Right lobe of liver (tissue), 6 donors: ENCODE measurements around the gene DSC1. TPM values are rescaled to one million over a fixed set of nuclear protein-coding genes. Genes with fewer than 3 reads are reported as not detected.
"Not testable (repeated sequence)": the region's sequence is repeated elsewhere in the genome, so short reads cannot be mapped to it uniquely, and the experiment has no call there.

Experiments
- ATAC-seq, 4 donors: fragments of 200-7000 bp; cut with Tn5 transposase; one replicate each; pipeline ENCODE4 v1.9.1; 2020; ENCODE audit warnings: mild to moderate bottlenecking in 4 of 4, moderate library complexity in 4 of 4
- DNase-seq, 3 donors: peaks; one replicate each; pipeline ENCODE4 v3.0.0-alpha.2; 2020
- H3K27ac ChIP-seq, 3 donors: fragments of 200-600 bp; one replicate each; pipeline ENCODE4 v1.8.0; 2022
- H3K27me3 ChIP-seq, 2 donors: fragments of 200-600 bp; one replicate each; pipeline ENCODE4 v1.8.0; 2022
- H3K36me3 ChIP-seq, 4 donors: fragments of 200-600 bp; sonication (generic) in 1 of 4; one replicate each; pipeline versions ENCODE4 v1.5.1 to v1.8.0; 2017 to 2022; ENCODE audit warnings: control low read depth in 1 of 4
- H3K4me1 ChIP-seq, 4 donors: fragments of 200-600 bp; sonication (generic) in 1 of 4; one replicate each; pipeline versions ENCODE4 v1.5.1 to v1.8.0; 2017 to 2022; ENCODE audit warnings: control low read depth in 1 of 4
- H3K4me3 ChIP-seq, 3 donors: fragments of 200-600 bp; one replicate each; pipeline ENCODE4 v1.8.0; 2022
- H3K9me3 ChIP-seq, 4 donors: fragments of 200-600 bp; sonication (generic) in 1 of 4; one replicate each; pipeline versions ENCODE4 v1.5.1 to v1.8.0; 2017 to 2022; ENCODE audit warnings: control low read depth in 1 of 4
- POLR2A ChIP-seq: fragments of 450-650 bp; IDR thresholded peaks from one replicate; pipeline ENCODE4 v1.6.1; 2017; ENCODE audit warnings: antibody characterized with exemption, mild to moderate bottlenecking
- WGBS: methylation state at CpG from one replicate; pipeline ENCODE4 v1.1.6; 2018; ENCODE audit warnings: low coverage, low lambda C conversion rate; ENCODE audit not compliant: insufficient coverage; ENCODE audit errors: missing lambda C conversion rate; 5-methylcytosine and 5-hydroxymethylcytosine counted together
- intact Hi-C, 2 donors: fragments of 100-400 bp; cut with DNase I; formaldehyde crosslinking; loops; one replicate each; pipeline versions ENCODE4 v1.11.2 to v1.14.1; 2022
- total RNA-seq, 6 experiments: library from RNA; depleted of rRNA in 2 of 6; stranded (reverse); fragments of >200 nt in 2 of 6; fragmentation: NEBNext Ultra II Directional in 3 of 6; extraction: Animal tissue kit (Norgen Biotek cat#: 25700) in 3 of 6; gene quantifications; one replicate each; pipeline versions ENCODE4 v1.1.0 to v1.2.4, GENCODE V29; 2016 to 2023
- TF ChIP-seq, protein P1 (sequence below), 4 donors: fragments of 200-600 bp in 3 of 4; fragments of 450-650 bp in 1 of 4; IDR thresholded peaks; one replicate each; pipeline versions ENCODE4 v1.5.1 to v1.8.0; 2016 to 2022; ENCODE audit warnings: antibody characterized with exemption in 4 of 4, mild to moderate bottlenecking in 2 of 4
- donor health status: DM: no; HTN: yes; CAD: no.
- donor health status: DM: no; HTN: no; CAD: no.
- donor health status: DM: no; HTN: no; CAD: no.
- donor health status: DM: no; HTN: yes; CAD: no.
- donor health status: DM: no; HTN: yes; CAD: no.

The DSC1 gene
- total RNA-seq, 6 experiments from 2014 or later = not detected

DNA sequence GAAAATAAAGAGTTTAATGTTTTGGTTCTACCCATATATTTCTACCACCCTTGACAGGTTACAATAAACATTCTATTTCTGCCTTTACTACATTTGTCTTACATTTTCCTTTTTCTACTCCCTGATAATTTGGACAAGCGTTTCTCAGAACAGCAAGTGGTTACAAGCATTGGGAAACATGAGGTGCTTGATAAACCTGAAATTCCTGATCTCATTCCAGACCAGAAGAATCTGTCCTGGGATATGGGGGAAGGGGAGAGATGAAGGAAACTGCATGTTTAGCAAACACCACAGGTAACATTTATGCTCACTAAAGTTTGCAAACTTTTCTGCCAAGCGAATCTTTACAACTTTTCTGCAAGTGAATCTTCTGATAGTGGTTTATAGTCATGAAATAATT, 28.3 kb upstream of the DSC1 start:
- Histone ChIP-seq H3K4me3 (no peak overlapping the region), H3K9me3 (no peaks in the 10 kb centered on the region), H3K27me3 (no peaks in the 10 kb centered on the region), H3K27ac (no peak overlapping the region), H3K4me1 (no peaks in the 10 kb centered on the region), H3K36me3 (no peaks in the 10 kb centered on the region)
- intact Hi-C loops = no loop called here
- 74% methylated on average over 2 of the region's 2 CpGs for WGBS
- no peak for TF ChIP-seq POLR2A
- TF ChIP-seq, protein P1, sequence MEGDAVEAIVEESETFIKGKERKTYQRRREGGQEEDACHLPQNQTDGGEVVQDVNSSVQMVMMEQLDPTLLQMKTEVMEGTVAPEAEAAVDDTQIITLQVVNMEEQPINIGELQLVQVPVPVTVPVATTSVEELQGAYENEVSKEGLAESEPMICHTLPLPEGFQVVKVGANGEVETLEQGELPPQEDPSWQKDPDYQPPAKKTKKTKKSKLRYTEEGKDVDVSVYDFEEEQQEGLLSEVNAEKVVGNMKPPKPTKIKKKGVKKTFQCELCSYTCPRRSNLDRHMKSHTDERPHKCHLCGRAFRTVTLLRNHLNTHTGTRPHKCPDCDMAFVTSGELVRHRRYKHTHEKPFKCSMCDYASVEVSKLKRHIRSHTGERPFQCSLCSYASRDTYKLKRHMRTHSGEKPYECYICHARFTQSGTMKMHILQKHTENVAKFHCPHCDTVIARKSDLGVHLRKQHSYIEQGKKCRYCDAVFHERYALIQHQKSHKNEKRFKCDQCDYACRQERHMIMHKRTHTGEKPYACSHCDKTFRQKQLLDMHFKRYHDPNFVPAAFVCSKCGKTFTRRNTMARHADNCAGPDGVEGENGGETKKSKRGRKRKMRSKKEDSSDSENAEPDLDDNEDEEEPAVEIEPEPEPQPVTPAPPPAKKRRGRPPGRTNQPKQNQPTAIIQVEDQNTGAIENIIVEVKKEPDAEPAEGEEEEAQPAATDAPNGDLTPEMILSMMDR (IDR thresholded peaks at IDR 0.05) = no peak
- DNase-seq (no peak), ATAC-seq (no peak)

GRCh38 chr18:31189757-31190156, 27.1 kb upstream of the DSC1 start:
- H3K4me3 ChIP-seq = no peak overlapping the region
- H3K4me1 ChIP-seq = no peaks in the 10 kb centered on the region
- intact Hi-C loops = no loop called here
- H3K9me3 ChIP-seq = no peaks in the 10 kb centered on the region
- no peak for DNase-seq
- no peak overlapping the region for H3K27ac ChIP-seq
- no peaks in the 10 kb centered on the region for H3K27me3 ChIP-seq
- 54% methylated on average over 2 of the region's 2 CpGs for WGBS
- TF ChIP-seq, protein P1 (IDR thresholded peaks at IDR 0.05) = no peak
- no peak for TF ChIP-seq POLR2A
- ATAC-seq = no peak
- H3K36me3 ChIP-seq = no peaks in the 10 kb centered on the region

DNA sequence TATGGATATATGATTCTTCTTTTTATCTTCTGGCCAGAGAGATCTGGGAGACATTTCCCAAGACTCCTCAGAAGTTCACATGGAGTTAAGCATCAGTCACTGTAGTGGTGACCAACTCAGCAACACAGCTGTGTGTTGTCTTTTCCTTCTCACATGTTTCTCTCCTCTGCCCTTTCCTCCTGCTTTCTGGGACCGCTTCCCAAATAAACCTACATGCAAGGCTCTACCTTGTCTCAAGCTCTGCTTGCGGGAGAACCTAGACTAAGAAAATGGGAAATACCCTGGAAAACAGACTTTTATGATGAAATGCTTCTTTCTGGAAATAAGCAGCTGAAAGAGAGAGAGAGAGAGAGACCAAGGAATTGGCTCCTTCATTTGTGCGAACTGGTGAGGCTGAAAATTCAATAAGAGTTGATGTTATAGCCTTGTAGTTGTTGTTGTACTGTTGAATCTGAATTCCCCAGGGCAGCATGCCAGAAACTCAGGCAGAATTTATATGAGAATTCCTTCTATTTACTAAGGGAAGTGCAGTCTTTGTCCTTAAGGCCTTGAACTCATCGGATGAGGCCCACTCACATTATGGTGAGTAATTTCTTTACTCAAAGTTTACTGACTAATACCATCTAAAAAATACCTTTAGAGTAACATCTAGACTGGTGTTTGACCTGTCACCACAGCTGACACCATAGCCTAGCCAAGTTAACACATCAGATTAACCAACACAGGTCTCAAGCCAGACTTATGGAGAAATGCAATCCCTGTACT, 22.7 kb upstream of the DSC1 start:
- 65% methylated on average over 3 of the region's 4 CpGs for WGBS
- no peaks in the 10 kb centered on the region for H3K36me3 ChIP-seq
- no peaks in the 10 kb centered on the region for H3K4me1 ChIP-seq
- DNase-seq (no peak), ATAC-seq (peak in 1 of 4 donors; percentile 20)
- no peak for TF ChIP-seq POLR2A
- TF ChIP-seq, protein P1 (IDR thresholded peaks at IDR 0.05) = no peak
- no peak overlapping the region for H3K4me3 ChIP-seq
- no peak overlapping the region for H3K27ac ChIP-seq
- intact Hi-C loops = no loop called here
- H3K9me3 ChIP-seq = no peaks in the 10 kb centered on the region
- no peaks in the 10 kb centered on the region for H3K27me3 ChIP-seq

DNA sequence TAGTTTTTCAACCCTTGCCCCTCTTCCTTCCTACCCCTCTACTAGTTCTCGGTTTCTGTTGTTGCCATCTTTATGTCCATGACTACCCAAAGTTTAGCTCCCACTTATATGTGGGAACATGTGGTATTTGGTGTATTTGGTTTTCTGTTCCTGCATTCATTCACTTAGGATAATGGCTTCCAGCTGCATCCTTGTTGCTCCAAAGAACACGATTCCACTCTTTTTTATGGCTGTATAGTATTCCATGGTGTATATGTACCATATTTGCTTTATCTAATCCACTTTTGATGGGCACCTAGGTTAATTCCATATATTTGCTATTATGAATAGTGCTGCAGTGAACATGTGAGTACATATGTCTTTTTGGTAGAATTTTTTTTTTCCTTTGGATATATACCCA, 20.6 kb upstream of the DSC1 start:
- no peaks in the 10 kb centered on the region for H3K27me3 ChIP-seq
- no peak overlapping the region for H3K27ac ChIP-seq
- no peaks in the 10 kb centered on the region for H3K9me3 ChIP-seq
- TF ChIP-seq, protein P1 (IDR thresholded peaks at IDR 0.05) = no peak
- no peak for TF ChIP-seq POLR2A
- ATAC-seq (no peak), DNase-seq (no peak)
- WGBS = 69% methylated on average over 2 of the region's 2 CpGs
- intact Hi-C loops = no loop called here
- H3K4me3 ChIP-seq = no peak overlapping the region
- H3K36me3 ChIP-seq = no peaks in the 10 kb centered on the region
- H3K4me1 ChIP-seq = no peaks in the 10 kb centered on the region

GRCh38 chr18:31177369-31177768, 14.7 kb upstream of the DSC1 start:
- ATAC-seq, intact Hi-C loops: not testable (repeated sequence)
- 96% methylated on average over 6 of the region's 6 CpGs for WGBS

More at GRCh38 chr18:31177369-31177768, 14.7 kb upstream of the DSC1 start:
- not testable (repeated sequence) for H3K9me3 ChIP-seq, DNase-seq, H3K4me1 ChIP-seq, H3K4me3 ChIP-seq, H3K36me3 ChIP-seq, H3K27ac ChIP-seq, H3K27me3 ChIP-seq
